ENCODE data around the gene TMEM200A.

The TMEM200A gene

GRCh38 chr6:130486417-130486816 lies 120.6 kb downstream of the TMEM200A start:
- no peak for DNase-seq (ENCODE audit: low read depth in 2 of 2)

- no peak for DNase-seq (ENCODE audit: low read depth in 2 of 2)
These were observed 123.7 kb downstream of the TMEM200A start for GRCh38 chr6:130489514-130489913.

All from stimulated activated CD4-positive, alpha-beta T cell treated with anti-CD3 and anti-CD28 coated beads, Interleukin-1b, Interleukin-23, amount 100 ng/mL, for 4 hours (primary cell).